Skin epidermis (tissue), 12 donors: ENCODE data around the gene CCDC146.
"Not testable (repeated sequence)": the region's sequence is repeated elsewhere in the genome, so short reads cannot be mapped to it uniquely, and the experiment has no call there.

Experiments used
- H3K27ac ChIP-seq, 21 experiments: fragments of 200-600 bp; sonication (generic) in 11 of 21; one replicate each; pipeline ENCODE4 v1.5.0; 2020; ENCODE audit warnings: mild to moderate bottlenecking in 3 of 21, inconsistent platforms in 2 of 21, moderate library complexity in 2 of 21
- H3K4me3 ChIP-seq, 7 experiments: fragments of 200-600 bp; sonication (generic) in 2 of 7; one replicate each; pipeline ENCODE4 v1.5.0; 2020; ENCODE audit warnings: inconsistent platforms in 2 of 7, mild to moderate bottlenecking in 2 of 7, moderate library complexity in 1 of 7

CCDC146 gene

DNA sequence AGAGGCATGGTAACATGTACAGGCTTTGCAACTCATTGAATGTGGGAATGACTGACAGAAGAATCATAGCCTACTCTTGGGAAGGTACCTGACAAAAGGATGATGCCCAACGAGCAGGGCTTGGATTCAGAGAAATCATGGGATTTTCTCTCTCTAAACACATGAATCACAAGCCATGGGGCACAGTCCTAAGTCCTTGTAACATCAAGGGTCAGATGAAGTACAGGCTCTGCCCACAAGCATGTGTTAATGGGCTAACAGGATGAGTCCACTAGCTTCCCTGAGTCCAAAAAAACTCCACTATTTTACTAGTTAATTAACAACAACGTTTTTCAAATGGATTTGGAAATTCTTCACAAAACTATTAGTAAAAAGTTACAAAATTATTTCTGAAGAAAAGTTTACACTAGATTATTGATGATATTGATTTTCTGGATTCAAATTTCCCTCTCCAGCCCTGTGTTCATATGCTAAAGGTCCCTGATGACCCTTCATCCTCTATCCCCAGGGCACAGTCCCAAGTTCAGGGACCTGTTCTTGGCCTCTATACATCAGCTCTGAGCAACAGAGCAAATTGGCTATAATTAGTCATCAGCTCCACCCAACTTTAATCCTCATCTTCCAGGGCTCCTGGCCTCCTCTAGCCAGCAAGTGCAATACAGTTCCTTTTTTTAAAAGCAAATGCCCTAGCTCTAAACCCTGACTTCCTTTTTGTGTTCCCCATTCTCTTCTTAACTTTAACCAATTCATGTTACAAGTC, 194.0 kb downstream of the CCDC146 start:
- H3K27ac ChIP-seq: no peak overlapping the region

GRCh38 chr7:77318019-77318418, 195.6 kb downstream of the CCDC146 start:
- H3K27ac ChIP-seq: no peak overlapping the region
- no peak overlapping the region for H3K4me3 ChIP-seq

More for the DNA sequence above, 194.0 kb downstream of the CCDC146 start:
- H3K4me3 ChIP-seq: no peak overlapping the region

DNA sequence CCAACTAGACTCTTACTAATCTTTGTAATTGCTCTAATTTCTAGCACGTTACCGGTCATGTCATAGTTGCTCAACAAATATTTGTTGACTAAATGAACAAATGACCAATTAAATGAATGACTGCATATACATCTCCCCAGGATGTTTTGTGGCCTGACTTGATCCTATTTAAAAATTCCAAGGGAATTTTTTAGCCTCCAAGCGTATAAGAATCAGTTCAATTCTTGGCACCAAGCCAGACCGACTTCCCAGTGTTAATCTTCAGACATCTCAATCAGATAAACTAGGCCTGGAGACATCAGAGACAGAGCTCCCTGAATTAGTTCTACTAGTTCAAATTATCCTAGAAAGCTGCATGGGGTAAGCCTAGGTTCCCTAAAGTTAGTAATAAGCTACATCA, 197.7 kb downstream of the CCDC146 start:
- Histone ChIP-seq H3K4me3 (no peak overlapping the region), H3K27ac (no peak overlapping the region)

DNA sequence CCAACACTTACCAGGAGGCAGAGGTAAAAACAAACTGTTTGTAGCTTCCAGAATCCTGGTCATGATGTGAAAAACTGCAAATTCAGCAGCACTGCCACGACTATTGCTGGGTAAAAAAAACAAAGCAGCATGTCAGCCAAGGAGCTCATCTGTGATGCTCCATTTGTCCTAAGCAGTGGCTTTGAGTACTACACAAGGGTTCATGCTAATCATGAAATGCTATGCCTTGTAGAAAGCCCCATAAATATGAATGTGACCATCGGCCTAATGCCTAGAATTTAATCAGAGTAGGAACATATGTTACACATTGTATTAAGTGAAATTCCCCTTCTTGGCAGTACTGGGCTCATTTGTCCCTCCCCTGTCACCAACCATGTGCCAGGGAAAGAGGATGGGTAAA, 198.3 kb downstream of the CCDC146 start:
- no peak overlapping the region for H3K27ac ChIP-seq
- H3K4me3 ChIP-seq: no peak overlapping the region

GRCh38 chr7:77321300-77321699, 198.9 kb downstream of the CCDC146 start:
- H3K27ac ChIP-seq: no peak overlapping the region
- H3K4me3 ChIP-seq: no peak overlapping the region

GRCh38 chr7:77326131-77326530, 203.7 kb downstream of the CCDC146 start:
- Histone ChIP-seq H3K27ac (no peak overlapping the region), H3K4me3 (no peak overlapping the region)

DNA sequence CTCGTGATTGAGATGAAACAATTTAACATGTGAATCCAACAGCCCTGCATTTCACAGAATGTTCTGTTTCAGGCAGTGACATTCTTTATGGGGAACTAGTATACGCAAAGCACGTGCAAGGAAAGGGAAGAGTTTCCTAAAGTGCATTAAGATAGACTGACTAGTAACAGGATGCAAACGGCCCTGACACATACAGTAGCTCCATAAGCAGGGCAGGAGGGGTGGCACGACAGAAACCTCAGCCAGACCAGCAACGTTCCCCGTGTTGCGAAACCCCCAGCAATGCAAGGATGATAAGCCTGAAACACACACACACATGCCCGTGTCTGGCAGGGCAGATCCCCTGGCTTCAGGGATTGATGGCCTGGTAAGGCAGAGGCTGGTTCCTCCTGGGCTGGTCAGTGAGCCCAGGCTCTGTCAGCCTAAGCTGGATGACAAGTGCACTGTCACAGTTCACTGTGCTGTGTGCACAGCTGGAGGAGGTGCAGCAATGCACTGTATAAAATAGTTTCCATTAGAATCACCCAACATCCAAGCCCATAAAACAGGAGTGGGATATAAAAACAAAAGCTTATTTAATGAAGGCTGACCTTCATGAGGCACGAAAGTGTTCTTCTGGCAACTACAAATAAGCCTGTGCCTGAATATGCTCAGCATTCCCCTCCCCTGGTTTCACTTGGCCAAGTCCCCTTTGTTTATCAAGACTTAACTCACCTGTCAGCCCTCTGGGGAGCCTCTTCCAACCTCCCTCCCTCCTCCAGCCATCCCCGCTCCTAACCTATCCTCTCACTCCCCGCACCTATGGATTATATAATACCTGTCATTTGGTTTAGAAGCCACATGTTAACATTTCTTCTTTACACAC, 204.9 kb downstream of the CCDC146 start:
- Histone ChIP-seq H3K4me3 (no peak overlapping the region), H3K27ac (peak overlapping the region in 14 of 21 experiments; percentile 15 to 81 (median 56))

DNA sequence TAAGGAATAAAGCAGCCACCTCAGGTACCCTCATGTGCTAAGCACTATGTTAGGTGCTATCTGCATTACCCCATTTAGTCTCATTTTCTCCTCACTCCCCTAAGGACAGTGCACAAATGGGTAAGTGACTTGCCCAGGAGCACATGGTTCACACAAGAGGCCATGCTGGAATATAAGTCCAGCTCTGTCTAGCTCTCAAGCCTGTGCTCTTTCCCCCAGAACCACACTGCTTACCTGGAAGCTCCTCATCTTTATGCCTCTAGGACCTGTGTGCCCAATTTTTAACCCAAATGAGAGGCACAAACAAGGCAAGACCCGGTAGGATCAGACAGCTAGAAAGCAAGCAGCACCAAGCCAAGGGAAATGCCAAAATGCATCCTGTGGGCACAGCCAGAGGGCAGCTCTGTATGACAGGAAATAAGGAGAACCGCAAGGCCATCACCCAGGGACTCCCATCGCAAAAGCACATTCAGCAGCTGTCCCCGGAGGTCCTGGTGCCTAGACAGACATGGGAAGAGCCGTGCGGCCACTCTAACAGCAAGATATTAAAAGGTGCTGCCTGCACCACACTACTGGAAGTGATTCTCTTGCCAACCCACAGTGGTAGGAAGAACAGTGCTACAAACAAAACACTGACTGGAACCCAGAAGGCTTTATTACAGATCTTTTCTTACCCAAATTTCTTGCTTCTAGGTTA, 205.7 kb downstream of the CCDC146 start:
- H3K4me3 ChIP-seq: no peak overlapping the region

GRCh38 chr7:77328669-77329068, 206.3 kb downstream of the CCDC146 start:
- no peak overlapping the region for H3K4me3 ChIP-seq
- peak overlapping the region in 18 of 21 experiments; percentile 15 to 81 (median 56) for H3K27ac ChIP-seq

More for the DNA sequence above, 205.7 kb downstream of the CCDC146 start:
- peak overlapping the region in 18 of 21 experiments; percentile 15 to 81 (median 56) for H3K27ac ChIP-seq

GRCh38 chr7:77329466-77330168, 207.2 kb downstream of the CCDC146 start:
- peak overlapping the region in 13 of 21 experiments; percentile 15 to 77 (median 61) for H3K27ac ChIP-seq
- H3K4me3 ChIP-seq: no peak overlapping the region

GRCh38 chr7:77330169-77330882, 207.9 kb downstream of the CCDC146 start:
- Histone ChIP-seq H3K4me3 (no peak overlapping the region), H3K27ac (peak overlapping the region in 14 of 21 experiments; percentile 15 to 77 (median 60))

- Histone ChIP-seq H3K4me3 (no peak overlapping the region), H3K27ac (no peak overlapping the region)
Measured at GRCh38 chr7:77331938-77332695, 209.7 kb downstream of the CCDC146 start.

DNA sequence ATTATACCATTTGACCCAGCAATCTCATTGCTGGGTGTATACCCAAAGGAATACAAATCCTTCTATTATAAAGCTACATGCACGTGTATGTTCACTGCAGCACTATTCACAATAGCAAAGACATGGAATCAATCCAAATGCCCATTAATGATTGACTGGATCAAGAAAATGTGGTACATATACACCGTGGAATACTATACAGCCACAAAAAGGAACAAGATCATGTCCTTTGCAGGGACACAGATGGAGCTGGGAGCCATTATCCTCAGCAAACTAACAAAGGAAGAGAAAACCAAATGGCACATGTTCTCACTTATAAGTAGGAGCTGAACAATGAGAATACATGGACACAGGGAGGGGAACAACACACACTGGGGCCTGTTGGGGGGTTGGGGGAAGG, 211.6 kb downstream of the CCDC146 start:
- H3K4me3 ChIP-seq, H3K27ac ChIP-seq: not testable (repeated sequence)

DNA sequence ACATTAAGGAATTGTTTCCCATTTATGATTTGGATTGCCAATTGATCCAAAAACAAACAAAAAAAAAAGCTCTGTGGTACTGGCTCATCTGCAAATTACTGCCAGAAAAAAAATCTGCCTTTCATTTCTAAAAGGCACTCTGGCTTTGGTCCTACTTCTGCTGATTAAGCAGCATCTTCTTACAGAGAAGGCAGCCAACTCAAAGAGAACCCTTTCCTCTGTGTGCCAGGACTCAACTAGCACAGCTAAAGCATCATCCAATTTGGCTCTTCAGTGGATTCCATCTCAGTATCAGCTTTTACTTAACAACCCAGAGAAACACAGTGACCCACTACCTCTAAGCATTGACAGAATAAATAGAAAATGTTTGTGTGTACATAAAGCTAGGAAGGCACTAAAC, 213.2 kb downstream of the CCDC146 start:
- Histone ChIP-seq H3K4me3 (no peak overlapping the region), H3K27ac (peak overlapping the region in 2 of 21 experiments; percentile 26 to 30)

- Histone ChIP-seq H3K27ac (no peak overlapping the region), H3K4me3 (no peak overlapping the region)
Measured at GRCh38 chr7:77337456-77337990, 215.1 kb downstream of the CCDC146 start.

GRCh38 chr7:77338260-77338659, 215.8 kb downstream of the CCDC146 start:
- Histone ChIP-seq H3K27ac (no peak overlapping the region), H3K4me3 (no peak overlapping the region)

GRCh38 chr7:77338883-77339629, 216.6 kb downstream of the CCDC146 start:
- no peak overlapping the region for H3K4me3 ChIP-seq
- H3K27ac ChIP-seq: no peak overlapping the region
